NCI-H345 treated with DMSO at 0.1 percent for 48 hours (cell line): ENCODE measurements around the gene CFAP410.
"Not testable (repeated sequence)": the region's sequence is repeated elsewhere in the genome, so short reads cannot be mapped to it uniquely, and the experiment has no call there.

ENCODE experiments used
- DNase-seq: peaks from one replicate; lab custom pipeline; 2025; ENCODE audit not compliant: unreplicated experiment; lab: John Stamatoyannopoulos, UW

Gene CFAP410

GRCh38 chr21:44370027-44370735, 31.0 kb upstream of the CFAP410 start:
- DNase-seq: peak; percentile 15

DNA sequence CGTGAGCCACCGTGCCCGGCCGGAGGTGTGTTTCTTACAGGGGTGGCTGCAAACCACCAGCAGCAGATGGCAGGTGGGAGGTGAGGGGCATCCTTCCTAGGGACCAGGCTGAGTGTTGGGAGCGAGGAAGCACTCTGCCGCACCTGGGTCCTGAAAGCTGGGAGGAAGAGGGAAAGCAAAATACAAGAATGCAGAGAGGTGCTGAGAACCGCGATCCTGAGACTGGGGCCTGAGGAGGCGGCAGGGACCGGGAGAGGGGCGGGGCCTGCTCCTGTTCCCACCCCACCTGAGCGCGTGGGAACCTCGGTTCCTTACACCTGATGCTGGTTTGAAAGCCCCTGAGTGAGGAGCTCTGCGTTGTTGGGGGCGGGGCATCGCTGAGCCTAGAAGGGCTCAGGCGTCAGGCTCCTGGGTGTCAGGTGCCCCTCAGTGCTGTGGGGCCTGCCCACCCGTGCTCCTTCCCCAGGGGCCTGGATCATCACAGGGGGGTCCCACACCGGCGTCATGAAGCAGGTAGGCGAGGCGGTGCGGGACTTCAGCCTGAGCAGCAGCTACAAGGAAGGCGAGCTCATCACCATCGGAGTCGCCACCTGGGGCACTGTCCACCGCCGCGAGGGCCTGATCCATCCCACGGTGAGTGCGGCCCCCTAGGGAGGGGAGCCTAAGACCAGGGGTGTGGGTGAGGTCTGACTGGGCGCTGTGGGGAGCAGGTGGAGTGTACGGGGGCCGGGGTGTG, 29.7 kb upstream of the CFAP410 start:
- peak; percentile 22 for DNase-seq

- DNase-seq: no peak
Observed at GRCh38 chr21:44366586-44367211, 27.5 kb upstream of the CFAP410 start.

DNA sequence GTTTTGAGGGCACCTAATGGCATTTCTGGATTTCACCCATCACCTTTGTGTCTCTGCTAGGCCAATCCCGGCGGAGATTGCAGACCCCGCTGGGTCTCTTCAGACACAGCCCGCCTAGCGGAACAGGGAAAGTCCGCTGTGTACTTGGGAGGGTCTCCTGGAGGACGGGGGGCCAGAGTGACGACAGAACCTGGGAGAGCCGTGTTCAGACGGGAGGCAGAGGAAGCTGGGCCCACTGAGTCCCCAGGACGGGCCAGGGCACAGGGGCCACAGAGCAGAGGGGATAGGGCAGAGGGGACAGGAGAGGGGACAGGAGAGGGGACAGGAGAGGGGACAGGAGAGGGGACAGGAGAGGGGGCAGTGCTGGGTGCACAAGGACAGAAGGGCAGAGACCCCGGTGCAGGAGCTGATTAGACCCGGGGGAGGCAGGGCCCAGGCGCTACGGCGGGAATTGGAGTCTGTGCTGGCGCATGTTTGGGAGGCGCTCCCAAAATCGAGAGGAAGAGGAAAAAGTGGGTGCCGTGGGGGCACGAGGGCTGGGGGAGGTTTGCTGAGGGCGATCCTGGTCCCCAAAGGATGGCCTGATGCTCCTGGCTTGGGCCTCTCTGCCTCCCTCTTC, 26.9 kb upstream of the CFAP410 start:
- DNase-seq: no peak

- no peak for DNase-seq
Observed at GRCh38 chr21:44365251-44365966, 26.2 kb upstream of the CFAP410 start.

- no peak for DNase-seq
Observed at GRCh38 chr21:44364151-44365053, 25.2 kb upstream of the CFAP410 start.

DNA sequence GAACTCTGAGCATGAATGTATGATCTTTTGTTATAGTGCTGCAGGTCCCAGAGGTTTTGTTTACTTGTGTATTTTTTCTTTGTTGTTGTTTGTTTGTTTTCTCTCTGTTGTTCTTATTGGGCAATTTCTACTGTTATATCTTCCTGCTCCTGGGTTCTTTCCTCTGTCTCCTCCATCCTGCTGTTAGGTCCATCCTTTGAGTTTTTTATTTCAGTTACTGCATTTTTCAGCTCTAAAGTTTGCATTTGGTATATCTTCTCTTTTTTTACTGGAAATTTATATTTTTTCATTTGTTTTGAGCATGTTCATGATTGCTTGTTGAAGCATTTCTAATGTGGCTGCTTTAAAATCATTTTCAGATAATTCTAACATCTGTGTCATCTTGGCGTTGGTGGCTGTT, 24.1 kb upstream of the CFAP410 start:
- no peak for DNase-seq

DNA sequence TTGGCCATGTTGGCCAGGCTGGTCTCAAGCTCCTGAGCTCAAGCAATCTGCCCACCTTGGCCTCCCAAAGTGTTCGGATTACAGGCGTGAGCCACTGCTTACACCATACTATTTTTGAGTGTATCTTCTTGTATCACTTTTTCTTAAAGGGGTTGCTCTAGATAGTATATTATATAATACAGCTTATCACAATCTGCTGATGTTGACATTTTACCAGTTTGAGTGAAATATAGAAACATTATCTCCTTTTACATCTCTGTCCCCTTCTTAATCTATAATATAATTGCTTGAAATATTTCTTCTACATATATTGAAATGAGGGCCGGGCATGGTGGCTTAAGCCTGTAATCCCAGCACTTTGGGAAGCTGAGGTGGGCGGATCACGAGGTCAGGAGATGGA, 22.7 kb upstream of the CFAP410 start:
- DNase-seq: not testable (repeated sequence)

DNA sequence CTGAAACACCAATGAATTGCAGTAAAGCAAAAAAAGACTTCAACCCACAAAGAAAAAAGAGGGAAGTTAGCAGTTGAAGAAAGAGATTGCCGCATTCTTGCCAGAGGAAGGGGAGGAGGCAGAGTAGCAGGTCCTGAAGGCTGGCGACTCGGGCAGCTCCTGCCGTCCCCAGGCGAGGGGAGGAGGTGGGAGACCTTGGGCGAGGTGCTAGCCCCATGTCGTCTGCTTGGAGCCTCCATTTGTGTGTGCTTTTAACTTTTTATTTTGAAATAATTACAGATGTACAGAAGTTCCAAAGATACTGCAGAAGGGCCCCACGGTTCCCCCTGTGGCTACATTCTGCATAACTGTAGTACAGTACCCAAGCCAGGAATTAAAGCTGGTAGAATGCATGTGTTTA, 21.0 kb upstream of the CFAP410 start:
- DNase-seq: no peak

- no peak for DNase-seq
Observed at GRCh38 chr21:44359396-44359795, 20.2 kb upstream of the CFAP410 start.

DNA sequence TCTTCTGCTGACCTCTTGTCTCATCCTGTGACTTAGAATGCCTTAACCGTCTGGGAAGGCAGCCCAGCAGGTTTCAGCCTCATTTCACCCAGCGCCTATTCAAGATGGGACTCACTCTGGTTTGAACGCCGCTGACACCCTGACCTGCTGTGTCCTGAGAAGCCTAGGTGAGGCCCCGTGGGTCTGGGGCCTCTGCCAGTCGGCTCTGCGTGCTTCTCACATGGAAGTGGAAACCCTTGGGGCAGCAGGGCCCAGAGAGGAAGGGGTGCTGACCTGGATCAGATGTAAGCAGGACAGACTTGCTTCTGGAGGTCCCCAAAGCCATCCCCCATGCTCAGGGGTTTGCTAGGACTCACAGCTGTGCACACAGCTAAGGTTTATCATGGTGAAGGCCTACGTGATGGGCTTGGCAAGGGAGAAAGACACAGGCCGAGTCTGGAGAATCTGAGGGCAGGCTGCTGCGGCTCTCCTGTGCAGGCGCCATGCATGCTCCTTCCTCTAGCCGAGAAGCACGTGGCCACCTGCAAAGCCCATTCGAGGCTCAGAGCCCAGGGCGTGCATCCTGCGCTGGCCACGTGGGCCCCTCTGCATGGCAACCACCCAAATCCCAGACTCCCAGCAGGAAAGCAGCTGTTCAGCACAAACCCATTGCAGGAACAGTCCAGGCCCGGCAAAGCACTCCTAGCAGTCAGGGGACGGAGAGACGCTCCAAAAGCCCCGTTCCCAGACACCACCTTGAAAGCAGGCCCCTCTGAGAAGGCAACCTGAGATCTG, 18.1 kb upstream of the CFAP410 start:
- DNase-seq: no peak

GRCh38 chr21:44356636-44357035, 17.4 kb upstream of the CFAP410 start:
- DNase-seq: no peak

GRCh38 chr21:44356160-44356559, 17.0 kb upstream of the CFAP410 start:
- DNase-seq: no peak

GRCh38 chr21:44354775-44355771, 15.9 kb upstream of the CFAP410 start:
- DNase-seq: no peak

DNA sequence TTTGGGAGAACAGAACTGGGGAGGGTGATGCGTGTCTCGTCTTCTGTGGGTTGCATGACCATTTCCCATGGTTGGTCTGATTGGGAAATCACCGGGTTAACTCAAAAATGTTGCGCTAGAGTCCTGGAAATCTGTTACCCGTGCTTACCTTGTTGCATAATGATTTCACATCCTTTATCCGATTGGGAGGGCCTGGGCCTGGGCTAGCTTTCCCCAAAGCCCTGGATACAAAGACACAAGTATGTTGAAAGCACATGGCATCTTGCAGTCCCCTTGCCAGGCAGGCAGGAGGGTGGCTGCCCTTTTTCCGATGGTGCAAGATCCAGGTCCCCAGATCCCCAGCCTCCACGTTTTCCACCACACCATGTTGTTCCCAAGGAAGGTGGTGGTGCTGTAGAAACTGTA, 14.8 kb upstream of the CFAP410 start:
- DNase-seq: no peak

DNA sequence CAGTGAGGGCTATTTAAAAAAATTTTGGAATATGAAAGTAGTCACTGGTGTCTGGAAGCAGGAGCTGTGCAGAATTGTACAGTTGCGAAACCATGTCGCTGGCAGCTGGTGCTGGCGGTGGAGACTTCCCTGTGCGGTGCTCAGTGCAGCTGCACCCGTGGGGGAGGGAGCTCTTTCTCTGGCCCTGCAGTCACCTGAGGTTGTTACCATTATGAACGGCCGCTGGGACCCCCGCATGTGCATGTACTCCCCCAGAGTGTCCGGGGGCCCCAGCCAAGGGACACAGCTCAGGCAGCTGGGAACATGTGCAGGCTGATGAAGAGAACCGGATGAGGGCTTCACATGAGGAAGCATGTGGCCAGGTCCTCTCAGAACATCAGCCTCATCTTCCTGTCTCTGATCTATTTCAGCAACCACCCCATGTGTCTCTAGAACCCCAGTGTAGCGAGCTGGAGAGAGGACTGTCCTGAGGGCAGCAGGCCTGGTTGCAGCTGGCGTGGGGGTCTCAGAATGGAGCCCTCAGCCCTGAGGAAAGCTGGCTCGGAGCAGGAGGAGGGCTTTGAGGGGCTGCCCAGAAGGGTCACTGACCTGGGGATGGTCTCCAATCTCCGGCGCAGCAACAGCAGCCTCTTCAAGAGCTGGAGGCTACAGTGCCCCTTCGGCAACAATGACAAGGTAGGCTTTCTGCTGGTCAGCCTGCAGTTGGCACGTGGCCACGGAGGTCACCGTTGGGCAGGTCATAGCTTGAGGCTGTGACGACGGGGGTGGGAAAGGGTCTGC, 14.2 kb upstream of the CFAP410 start, which contains the start of gene TRPM2:
TRPM2 (plus strand) TSS at position 431 of the 780 bp plus-strand sequence; CDS start at position 511, 80 bp downstream.
- DNase-seq: no peak

DNA sequence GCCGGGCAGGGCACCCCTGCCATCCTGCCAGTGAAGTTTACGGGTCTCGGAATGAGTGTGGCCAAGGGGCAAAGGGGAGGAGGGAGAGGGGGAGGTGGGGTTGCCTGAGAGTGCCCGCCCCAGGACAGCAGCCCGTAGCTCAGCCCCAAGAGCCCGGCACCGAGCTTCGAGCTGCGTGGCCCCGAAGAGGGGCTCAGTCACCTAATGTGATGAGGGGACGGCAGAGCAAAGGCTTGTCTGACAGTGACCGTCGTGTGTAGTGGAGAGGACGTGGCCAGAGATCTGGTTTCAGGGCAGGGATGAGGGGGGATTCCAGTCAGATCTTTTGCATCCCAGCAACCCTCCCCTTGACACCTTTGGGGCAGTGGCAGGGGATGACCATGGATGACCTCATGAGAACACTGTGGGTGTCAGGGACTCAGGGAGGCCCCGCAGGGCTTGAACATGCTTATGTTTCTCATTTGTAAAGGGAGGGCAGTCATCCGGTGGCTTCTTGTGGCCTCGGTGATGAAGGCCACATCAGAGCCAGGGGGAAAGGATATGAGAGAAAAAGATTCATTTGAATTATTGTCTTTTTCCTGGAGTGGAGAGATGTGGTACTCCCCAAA, 13.2 kb upstream of the CFAP410 start:
- no peak for DNase-seq
